HepG2 (cell line): ENCODE data around the gene BORCS5. TPM values are rescaled to one million over a fixed set of nuclear protein-coding genes. Genes with fewer than 3 reads are reported as not detected.

Experiments
- ATAC-seq: fragments of 200-7000 bp; cut with Tn5 transposase; 3 replicates; pipeline ENCODE4 v1.9.1; 2020; ENCODE audit warnings: mild to moderate bottlenecking, moderate library complexity
- BruUV-seq: library from RNA; stranded (reverse); fragments of 400-500 nt; replicated peaks from 2 replicates; lab custom pipeline; 2021; lab: Mats Ljungman, UMichigan
- CTCF ChIA-PET: fragments of 300-600 bp; formaldehyde crosslinking; extraction: SDS; loops from one replicate; lab custom pipeline; 2021; ENCODE audit warnings: low total read pairs, inconsistent platforms, low intra/inter-chr PET ratio; lab: Yijun Ruan, JAX
- POLR2A ChIA-PET: fragments of 350-600 bp; sonication (Branson Sonifier 250); formaldehyde crosslinking; loops from one replicate; lab custom pipeline; 2020; ENCODE audit warnings: antibody characterized with exemption, inconsistent platforms; lab: Yijun Ruan, JAX
- DNase-seq: peaks from one replicate; pipeline ENCODE4 v3.0.0-alpha.2; 2015; ENCODE audit warnings: low spot score
- FAIRE-seq: peaks from 3 replicates; lab custom pipeline; 2011; peaks lifted over from hg19 to GRCh38; lab: Jason Lieb, UNC
- H2AFZ ChIP-seq: one replicate; pipeline ENCODE4 v1.6.1; 2011; ENCODE audit warnings: low read length, inconsistent platforms
- H3K27ac ChIP-seq: fragments of 300-600 bp; 3 replicates; pipeline ENCODE4 v1.8.0; 2011; ENCODE audit warnings: mixed run types, mild to moderate bottlenecking, mixed read lengths, low read length, inconsistent platforms; ENCODE audit not compliant: insufficient read depth; ENCODE audit errors: extremely low read length
- H3K27me3 ChIP-seq, 2 experiments: fragments of 200-600 bp in 1 of 2; 2 replicates in 1 of 2; 3 replicates in 1 of 2; pipeline versions ENCODE4 v1.6.0 to v1.8.0; 2011; ENCODE audit warnings: low read length in 2 of 2, mild to moderate bottlenecking in 2 of 2, moderate library complexity in 2 of 2, inconsistent platforms in 1 of 2; ENCODE audit not compliant: insufficient read depth in 2 of 2, control insufficient read depth in 1 of 2
- H3K36me3 ChIP-seq, 2 experiments: fragments of 200-600 bp in 1 of 2; replicated peaks in 1 of 2; 2 replicates in 1 of 2; 3 replicates in 1 of 2; pipeline versions ENCODE4 v1.5.1 to v1.8.0; 2011; ENCODE audit warnings: low read length in 2 of 2, inconsistent platforms in 1 of 2; ENCODE audit not compliant: insufficient read depth in 2 of 2, control insufficient read depth in 1 of 2
- H3K4me1 ChIP-seq: 2 replicates; pipeline ENCODE4 v1.5.1; 2012; ENCODE audit warnings: low read length, inconsistent platforms; ENCODE audit not compliant: insufficient read depth
- H3K4me2 ChIP-seq: 2 replicates; pipeline ENCODE4 v1.6.0; 2011; ENCODE audit warnings: low read depth, low read length, inconsistent platforms
- H3K4me3 ChIP-seq, 3 experiments: fragments of 200-600 bp in 1 of 3; sonication (generic), shearing (Covaris generic) in 1 of 3; replicated peaks in 1 of 3; 2 replicates each; pipeline ENCODE4 v1.5.1; 2011 to 2016; ENCODE audit warnings: low read length in 3 of 3, inconsistent platforms in 2 of 3, low read depth in 2 of 3, mild to moderate bottlenecking in 2 of 3, control low read depth in 1 of 3, mixed read lengths in 1 of 3; ENCODE audit not compliant: insufficient read depth in 1 of 3
- H3K79me2 ChIP-seq: one replicate; pipeline ENCODE4 v1.6.1; 2011; ENCODE audit warnings: low read length, inconsistent platforms; ENCODE audit not compliant: insufficient read depth
- H3K9ac ChIP-seq: 2 replicates; pipeline ENCODE4 v1.6.0; 2011; ENCODE audit warnings: mild to moderate bottlenecking, low read depth, low read length, inconsistent platforms; ENCODE audit not compliant: insufficient read depth
- H3K9me3 ChIP-seq: 2 replicates; pipeline ENCODE4 v1.5.1; 2012; ENCODE audit warnings: mild to moderate bottlenecking, low read length
- H4K20me1 ChIP-seq: 2 replicates; pipeline ENCODE4 v1.6.0; 2011; ENCODE audit warnings: inconsistent platforms, mild to moderate bottlenecking, low read length, moderate library complexity; ENCODE audit not compliant: insufficient read depth
- JARID2 ChIP-seq: sonication (generic); formaldehyde crosslinking; IDR thresholded peaks from 2 replicates; pipeline ENCODE4 v1.8.1; 2023; ENCODE audit warnings: missing genetic modification reagents, inconsistent platforms; ENCODE audit not compliant: insufficient replicate concordance
- NCOA5 ChIP-seq: sonication (generic); formaldehyde crosslinking; IDR thresholded peaks from 2 replicates; pipeline ENCODE4 v1.4.0; 2020; ENCODE audit warnings: missing genetic modification reagents
- WGBS: methylation state at CpG from one replicate; pipeline ENCODE4 v1.1.6; 2017; ENCODE audit warnings: low lambda C conversion rate; 5-methylcytosine and 5-hydroxymethylcytosine counted together
- in situ Hi-C: cut with HindIII; loops from 2 replicates; pipeline ENCODE4 v1.10.0; 2017; ENCODE audit warnings: low pct_unique_long_range_greater_than_20kb; ENCODE audit not compliant: extremely low pct_ligation_motif_present
- intact Hi-C: fragments of 100-400 bp; cut with micrococcal nuclease; formaldehyde crosslinking; loops from one replicate; pipeline ENCODE4 v1.10.0; 2022; ENCODE audit not compliant: unreplicated experiment
- polyA plus RNA-seq, 8 experiments: library from polyadenylated mRNA; depleted of rRNA in 3 of 8; stranded (reverse) in 7 of 8; unstranded in 1 of 8; fragments of >200 nt; fragmentation: Illumina TruSeq in 4 of 8; extraction: Trizol in 4 of 8; gene quantifications; 2 replicates each; pipeline versions ENCODE4 v1.2.1 to v1.2.3, GENCODE V29; 2011 to 2016; ENCODE audit warnings: low read depth in 4 of 8, missing spikeins in 1 of 8, mixed read lengths in 1 of 8; ENCODE audit not compliant: insufficient read depth in 1 of 8
- total RNA-seq, 5 experiments: library from RNA; depleted of rRNA; stranded (reverse); fragments of >200 nt; fragmentation: Illumina TruSeq; extraction: Trizol; gene quantifications; 2 replicates each; pipeline ENCODE4 v1.2.3, GENCODE V29; 2016; ENCODE audit warnings: low read depth in 1 of 5
- TF ChIP-seq, protein P1 (sequence below): sonication (generic); formaldehyde crosslinking; IDR thresholded peaks from 2 replicates; pipeline ENCODE4 v1.4.0; 2020; ENCODE audit warnings: mild to moderate bottlenecking, missing genetic modification reagents

Gene BORCS5
- total and polyA plus RNA-seq, 2 of the 13 experiments (the other 11 are each of a cell fraction or from before 2014, with no cell fraction given), result 3.9 to 4.7 TPM

GRCh38 chr12:12487490-12487889, 130.6 kb downstream of the BORCS5 start (continued):
- no peak for TF ChIP-seq NCOA5 (CRISPR knock-in tag)
- TF ChIP-seq JARID2, result no peak
- TF ChIP-seq, all 625 proteins: peak for 2

DNA sequence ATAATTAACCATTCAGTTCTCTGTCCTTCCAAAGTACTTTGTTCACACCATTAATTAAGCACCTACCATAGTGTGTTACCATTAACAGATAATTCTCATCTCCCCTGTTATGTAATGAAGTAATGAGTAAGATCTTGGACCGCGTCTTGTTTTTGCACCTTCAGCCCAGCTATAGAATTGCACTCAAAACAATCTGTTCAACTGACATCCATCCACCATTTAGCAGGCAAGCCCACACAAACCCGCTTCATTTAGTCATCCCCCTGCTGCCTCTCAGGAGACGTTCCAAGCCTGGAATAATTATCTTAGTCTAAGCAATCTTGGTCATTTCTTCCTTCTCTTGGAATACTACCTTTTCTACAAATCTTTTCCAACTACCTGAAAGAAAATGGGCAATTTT, 131.4 kb downstream of the BORCS5 start:
- POLR2A ChIA-PET, result interaction anchor here (1.9 kb wide), 1 partner anchor 85 kb away, joined by 4 read pairs; no protein-coding TSS in a partner anchor
- no peak overlapping the region for H3K4me2 ChIP-seq
- over 99% methylated on average over 4 of the region's 4 CpGs for WGBS

More for the DNA sequence above, 131.4 kb downstream of the BORCS5 start:
- H3K27ac ChIP-seq, result peak overlapping the region; percentile 70
- peaks cover 29% of the 10 kb centered on the region for H3K79me2 ChIP-seq
- no peak overlapping the region for H3K4me3 ChIP-seq
- H2AFZ ChIP-seq, result no peak overlapping the region
- no peaks in the 10 kb centered on the region for H3K27me3 ChIP-seq
- H3K36me3 ChIP-seq, result peaks cover 10 to 46% of the 10 kb centered on the region in 2 experiments; a peak in 4 of 5 replicates
- intact Hi-C loops, result loop anchor here (5.0 kb wide), 1 partner anchor 111 kb away; no protein-coding TSS in a partner anchor
- H3K4me1 ChIP-seq, result peaks cover 69% of the 10 kb centered on the region
- no peak overlapping the region for H3K9ac ChIP-seq
- no peak for FAIRE-seq
- no TSS peak for BruUV-seq
- no peak for ATAC-seq
- DNase-seq, result no peak
- TF ChIP-seq, protein P1, sequence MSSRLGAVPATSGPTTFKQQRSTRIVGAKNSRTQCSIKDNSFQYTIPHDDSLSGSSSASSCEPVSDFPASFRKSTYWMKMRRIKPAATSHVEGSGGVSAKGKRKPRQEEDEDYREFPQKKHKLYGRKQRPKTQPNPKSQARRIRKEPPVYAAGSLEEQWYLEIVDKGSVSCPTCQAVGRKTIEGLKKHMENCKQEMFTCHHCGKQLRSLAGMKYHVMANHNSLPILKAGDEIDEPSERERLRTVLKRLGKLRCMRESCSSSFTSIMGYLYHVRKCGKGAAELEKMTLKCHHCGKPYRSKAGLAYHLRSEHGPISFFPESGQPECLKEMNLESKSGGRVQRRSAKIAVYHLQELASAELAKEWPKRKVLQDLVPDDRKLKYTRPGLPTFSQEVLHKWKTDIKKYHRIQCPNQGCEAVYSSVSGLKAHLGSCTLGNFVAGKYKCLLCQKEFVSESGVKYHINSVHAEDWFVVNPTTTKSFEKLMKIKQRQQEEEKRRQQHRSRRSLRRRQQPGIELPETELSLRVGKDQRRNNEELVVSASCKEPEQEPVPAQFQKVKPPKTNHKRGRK, result no peak
- no peaks in the 10 kb centered on the region for H4K20me1 ChIP-seq
- in situ Hi-C loops, result no loop called here
- H3K9me3 ChIP-seq, result no peaks in the 10 kb centered on the region
- CTCF ChIA-PET, result no interaction called here
